ENCODE results near the gene LASP1.

DNA sequence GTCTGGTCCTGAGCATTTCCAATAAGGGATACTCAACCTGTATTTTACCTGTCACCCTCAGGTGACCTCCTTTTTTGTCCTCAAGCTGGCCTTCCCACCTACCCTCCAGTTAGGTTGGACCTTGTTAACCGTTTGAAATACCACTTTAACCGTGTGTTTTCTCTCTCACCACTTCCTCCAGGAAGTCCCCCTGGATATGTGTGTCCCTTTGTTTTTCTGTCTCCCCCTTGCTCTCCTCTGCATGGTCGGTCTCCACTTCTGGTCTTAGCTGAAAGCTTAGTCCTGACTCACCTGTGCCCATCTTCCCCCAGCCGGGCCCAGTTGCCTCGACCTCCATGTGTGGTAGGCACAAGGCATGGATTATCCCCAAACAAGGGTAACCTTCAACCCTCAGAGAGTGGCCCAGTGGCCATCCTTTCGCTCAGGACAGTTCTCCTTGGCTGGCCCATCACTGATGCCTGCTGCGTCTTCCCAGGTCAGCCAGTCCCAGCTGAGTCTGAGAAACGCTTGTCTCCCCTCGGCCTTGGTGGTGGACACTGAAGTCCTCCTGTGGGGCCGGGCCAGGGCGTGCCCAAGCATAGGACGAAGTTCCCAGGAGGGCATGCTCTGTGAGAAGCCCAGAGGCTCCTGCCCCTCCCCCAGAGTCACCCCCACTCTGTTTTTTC is 20.0 kb downstream of the LASP1 start:
- TF ChIP-seq, protein P1, sequence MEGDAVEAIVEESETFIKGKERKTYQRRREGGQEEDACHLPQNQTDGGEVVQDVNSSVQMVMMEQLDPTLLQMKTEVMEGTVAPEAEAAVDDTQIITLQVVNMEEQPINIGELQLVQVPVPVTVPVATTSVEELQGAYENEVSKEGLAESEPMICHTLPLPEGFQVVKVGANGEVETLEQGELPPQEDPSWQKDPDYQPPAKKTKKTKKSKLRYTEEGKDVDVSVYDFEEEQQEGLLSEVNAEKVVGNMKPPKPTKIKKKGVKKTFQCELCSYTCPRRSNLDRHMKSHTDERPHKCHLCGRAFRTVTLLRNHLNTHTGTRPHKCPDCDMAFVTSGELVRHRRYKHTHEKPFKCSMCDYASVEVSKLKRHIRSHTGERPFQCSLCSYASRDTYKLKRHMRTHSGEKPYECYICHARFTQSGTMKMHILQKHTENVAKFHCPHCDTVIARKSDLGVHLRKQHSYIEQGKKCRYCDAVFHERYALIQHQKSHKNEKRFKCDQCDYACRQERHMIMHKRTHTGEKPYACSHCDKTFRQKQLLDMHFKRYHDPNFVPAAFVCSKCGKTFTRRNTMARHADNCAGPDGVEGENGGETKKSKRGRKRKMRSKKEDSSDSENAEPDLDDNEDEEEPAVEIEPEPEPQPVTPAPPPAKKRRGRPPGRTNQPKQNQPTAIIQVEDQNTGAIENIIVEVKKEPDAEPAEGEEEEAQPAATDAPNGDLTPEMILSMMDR (IDR thresholded peaks at IDR 0.05; ENCODE audit: borderline replicate concordance, extremely low read depth, low read length, poor library complexity, severe bottlenecking): no peak
- no peak for TF ChIP-seq EZH2 (IDR thresholded peaks at IDR 0.05; ENCODE audit: borderline replicate concordance, low read depth, low read length, severe bottlenecking)

Measured in DND-41 (cell line).